ENCODE data around the gene CLEC18B.

CLEC18B gene

GRCh38 chr16:74451951-74452758 lies 30.9 kb upstream of the CLEC18B start:
- no peak overlapping the region for H3K4me3 ChIP-seq (ENCODE audit: low read depth, low read length)
- no peak for DNase-seq (ENCODE audit: low read depth)
- TF ChIP-seq CTCF (IDR thresholded peaks at IDR 0.05; ENCODE audit: control insufficient read depth, extremely low read depth, insufficient read depth), result no peak

GRCh38 chr16:74450967-74451760 lies 29.9 kb upstream of the CLEC18B start:
- DNase-seq (ENCODE audit: low read depth), result no peak
- no peak for TF ChIP-seq CTCF (IDR thresholded peaks at IDR 0.05; ENCODE audit: control insufficient read depth, extremely low read depth, insufficient read depth)
- H3K4me3 ChIP-seq (ENCODE audit: low read depth, low read length), result no peak overlapping the region

GRCh38 chr16:74450236-74450635 lies 29.0 kb upstream of the CLEC18B start:
- H3K4me3 ChIP-seq (ENCODE audit: low read depth, low read length), result no peak overlapping the region
- TF ChIP-seq CTCF (IDR thresholded peaks at IDR 0.05; ENCODE audit: control insufficient read depth, extremely low read depth, insufficient read depth), result no peak
- no peak for DNase-seq (ENCODE audit: low read depth)

GRCh38 chr16:74449470-74449869 lies 28.2 kb upstream of the CLEC18B start:
- H3K4me3 ChIP-seq (ENCODE audit: low read depth, low read length), result no peak overlapping the region
- DNase-seq (ENCODE audit: low read depth), result no peak
- TF ChIP-seq CTCF (IDR thresholded peaks at IDR 0.05; ENCODE audit: control insufficient read depth, extremely low read depth, insufficient read depth), result no peak

GRCh38 chr16:74448990-74449389 lies 27.7 kb upstream of the CLEC18B start:
- no peak for TF ChIP-seq CTCF (IDR thresholded peaks at IDR 0.05; ENCODE audit: control insufficient read depth, extremely low read depth, insufficient read depth)
- no peak overlapping the region for H3K4me3 ChIP-seq (ENCODE audit: low read depth, low read length)
- DNase-seq (ENCODE audit: low read depth), result no peak

GRCh38 chr16:74447578-74447977 lies 26.3 kb upstream of the CLEC18B start:
- DNase-seq (ENCODE audit: low read depth), result no peak
- no peak for TF ChIP-seq CTCF (IDR thresholded peaks at IDR 0.05; ENCODE audit: control insufficient read depth, extremely low read depth, insufficient read depth)
- H3K4me3 ChIP-seq (ENCODE audit: low read depth, low read length), result no peak overlapping the region
